Smooth muscle cell of the brain vasculature (primary cell): ENCODE results near the gene SLC26A1.
"Not testable (repeated sequence)": the region's sequence is repeated elsewhere in the genome, so short reads cannot be mapped to it uniquely, and the experiment has no call there.

Source experiments
- DNase-seq: peaks from one replicate; pipeline ENCODE4 v3.0.0-alpha.2; 2012; ENCODE audit warnings: low read depth, low spot score

SLC26A1 gene

DNA sequence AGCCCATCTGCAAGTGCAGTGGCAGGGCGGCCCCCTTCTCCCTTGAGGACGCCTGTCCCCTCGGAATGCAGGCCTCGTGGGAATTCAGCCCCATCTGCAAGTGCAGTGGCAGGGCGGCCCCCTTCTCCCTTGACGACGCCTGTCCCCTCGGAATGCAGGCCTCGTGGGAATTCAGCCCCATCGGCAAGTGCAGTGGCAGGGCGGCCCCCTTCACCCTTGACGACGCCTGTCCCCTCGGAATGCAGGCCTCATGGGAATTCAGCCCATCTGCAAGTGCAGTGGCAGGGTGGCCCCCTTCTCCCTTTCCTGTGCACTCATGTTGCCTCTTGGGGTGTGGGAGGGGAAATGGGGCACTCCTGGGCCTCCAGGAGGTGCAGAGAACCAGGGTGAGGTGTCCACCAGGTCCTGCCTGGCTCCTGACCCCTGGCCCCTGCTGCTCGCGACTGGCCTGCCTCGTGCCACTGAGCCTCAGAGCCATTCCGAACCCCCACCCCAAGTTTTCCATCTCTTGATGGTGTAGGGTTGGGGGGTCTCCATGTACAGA is 6.8 kb upstream of the SLC26A1 start:
- no peak for DNase-seq

DNA sequence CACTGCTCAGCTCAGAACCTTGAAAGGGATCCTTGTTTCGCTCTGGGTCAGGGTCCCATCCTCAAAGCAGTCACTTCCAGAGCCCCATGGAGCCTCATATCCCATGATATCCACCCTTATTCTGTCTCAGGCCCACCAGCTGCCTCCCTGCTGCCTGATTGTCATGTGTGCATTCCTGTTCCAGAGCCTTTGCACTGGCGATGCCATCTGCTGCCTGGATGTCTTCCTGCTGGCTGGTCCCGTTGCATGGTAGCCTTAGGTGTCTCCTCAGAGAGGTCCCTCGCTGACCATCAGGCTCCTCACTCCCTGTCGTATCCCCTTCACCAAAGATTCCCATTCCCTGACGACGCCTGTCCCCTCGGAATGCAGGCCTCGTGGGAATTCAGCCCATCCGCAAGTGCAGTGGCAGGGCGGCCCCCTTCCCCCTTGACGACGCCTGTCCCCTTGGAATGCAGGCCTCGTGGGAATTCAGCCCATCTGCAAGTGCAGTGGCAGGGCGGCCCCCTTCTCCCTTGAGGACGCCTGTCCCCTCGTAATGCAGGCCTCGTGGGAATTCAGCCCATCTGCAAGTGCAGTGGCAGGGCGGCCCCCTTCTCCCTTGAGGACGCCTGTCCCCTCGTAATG is 6.1 kb upstream of the SLC26A1 start:
- not testable (repeated sequence) for DNase-seq

DNA sequence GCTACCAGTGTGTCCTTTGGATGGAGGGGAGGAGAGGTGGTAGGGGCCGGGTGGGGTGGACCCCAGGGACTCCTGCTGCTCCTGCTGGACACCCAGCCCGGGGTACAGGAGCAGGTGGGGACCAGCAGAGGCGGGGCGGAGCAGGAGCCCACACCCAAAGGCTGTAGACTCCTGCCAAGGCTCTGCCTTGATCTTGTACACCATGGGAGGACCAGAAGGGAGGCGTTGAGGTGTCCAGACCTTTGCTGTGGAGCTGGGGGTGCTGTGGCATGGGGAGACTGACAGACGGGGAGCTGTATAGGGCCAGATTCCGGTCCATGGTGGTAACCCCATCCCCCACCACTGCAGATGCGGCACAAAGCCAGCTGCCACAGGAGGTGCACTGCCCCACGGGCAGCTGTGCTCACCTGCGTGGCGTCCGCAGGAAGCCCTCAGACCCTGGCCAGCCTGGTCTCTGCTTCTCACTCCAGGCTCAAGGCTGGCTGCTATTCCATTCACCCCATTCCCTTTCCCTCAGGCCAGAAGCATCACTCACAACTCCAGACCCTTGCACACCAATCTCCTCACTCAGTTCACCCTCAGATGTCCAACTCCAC is 5.0 kb upstream of the SLC26A1 start:
- no peak for DNase-seq

DNA sequence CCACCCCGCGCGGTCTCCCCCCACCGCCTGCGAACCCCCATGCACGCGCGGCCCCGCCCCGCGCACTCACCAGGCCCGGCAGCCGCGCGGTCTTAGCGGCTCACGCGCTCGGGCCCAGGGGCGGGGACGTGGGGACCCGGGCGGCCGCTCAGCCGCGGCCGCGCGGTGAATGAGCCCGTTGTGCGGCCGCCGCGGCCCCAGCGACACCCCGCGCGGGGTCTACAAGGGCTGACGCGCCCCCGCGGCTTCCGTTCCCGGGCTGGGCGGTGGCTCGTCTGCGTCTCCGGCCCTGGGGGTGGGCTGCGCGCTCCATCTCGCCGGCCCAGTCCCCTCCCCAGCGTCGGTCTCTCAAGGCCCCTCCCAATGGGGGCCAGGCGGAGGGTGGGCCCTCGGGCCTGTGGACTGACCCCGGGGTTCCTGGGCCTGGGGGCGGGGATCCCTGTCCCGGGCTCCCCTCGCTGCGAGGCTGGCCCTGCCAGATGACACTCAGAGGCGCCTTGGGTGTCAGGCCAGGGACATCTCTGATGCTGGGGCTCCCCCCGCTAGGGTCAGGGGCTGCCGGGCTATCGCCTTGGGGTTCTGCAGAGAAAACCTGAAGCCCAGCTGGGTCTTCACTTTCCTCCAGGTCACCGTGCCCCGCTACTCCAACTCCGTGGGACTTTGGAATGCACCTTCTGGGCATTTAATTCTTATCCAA is 4.3 kb upstream of the SLC26A1 start:
- DNase-seq, result no peak

GRCh38 chr4:996997-997374 is 3.8 kb upstream of the SLC26A1 start:
- no peak for DNase-seq

DNA sequence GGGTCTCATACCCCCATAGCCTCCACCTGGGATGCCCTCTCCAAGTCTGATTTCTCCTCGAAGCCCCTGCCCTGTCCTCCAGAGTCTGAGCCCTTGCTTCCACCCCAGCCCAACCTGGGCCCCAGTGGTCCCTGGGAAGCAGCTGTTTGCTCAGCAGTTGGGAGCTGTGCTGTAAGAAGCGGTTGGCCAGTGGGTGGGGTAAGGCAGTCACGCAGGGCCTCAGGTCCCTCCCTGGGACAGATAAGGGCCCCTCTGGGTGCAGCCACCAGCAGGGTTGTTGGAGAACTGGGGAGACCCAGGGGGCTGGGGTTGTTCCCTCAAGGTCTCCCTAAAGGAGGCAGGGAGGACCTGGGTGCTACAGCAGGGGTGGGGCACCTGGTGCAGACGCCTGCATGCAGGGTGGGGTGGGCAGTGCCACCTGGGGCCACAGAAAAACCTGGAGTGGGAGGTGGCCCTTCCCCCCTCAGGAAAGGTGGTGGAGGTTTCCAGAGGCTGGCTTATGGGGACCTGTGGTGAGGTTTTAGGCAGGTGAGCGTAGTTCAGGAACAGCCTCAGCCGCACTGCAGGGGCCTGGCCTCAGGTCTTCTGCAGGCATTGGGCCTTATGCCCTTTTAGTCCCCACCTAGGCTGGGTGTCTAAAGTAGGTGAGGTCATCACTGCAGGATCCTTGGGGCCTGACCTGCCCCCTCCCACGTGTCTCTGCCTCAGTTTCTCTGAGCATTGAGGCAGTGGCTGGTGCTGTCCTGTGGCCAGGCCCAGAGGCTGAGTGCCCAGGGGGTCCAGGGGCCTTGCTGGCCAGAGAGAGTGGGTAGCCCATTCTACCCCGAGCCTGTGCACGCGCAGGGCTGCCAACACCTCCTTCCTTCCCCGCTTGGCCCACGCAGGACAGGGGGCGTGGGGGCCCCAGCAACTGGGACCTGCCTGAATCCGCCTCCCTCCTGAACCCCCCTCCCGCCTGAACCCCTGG is 3.1 kb upstream of the SLC26A1 start:
- DNase-seq, result no peak

- DNase-seq, result no peak
Observed at GRCh38 chr4:995311-996026, 2.3 kb upstream of the SLC26A1 start.

- no peak for DNase-seq
Observed at GRCh38 chr4:992297-993110, 700 bp downstream of the SLC26A1 start.

GRCh38 chr4:991451-992296 is 1.5 kb downstream of the SLC26A1 start:
- DNase-seq, result no peak

DNA sequence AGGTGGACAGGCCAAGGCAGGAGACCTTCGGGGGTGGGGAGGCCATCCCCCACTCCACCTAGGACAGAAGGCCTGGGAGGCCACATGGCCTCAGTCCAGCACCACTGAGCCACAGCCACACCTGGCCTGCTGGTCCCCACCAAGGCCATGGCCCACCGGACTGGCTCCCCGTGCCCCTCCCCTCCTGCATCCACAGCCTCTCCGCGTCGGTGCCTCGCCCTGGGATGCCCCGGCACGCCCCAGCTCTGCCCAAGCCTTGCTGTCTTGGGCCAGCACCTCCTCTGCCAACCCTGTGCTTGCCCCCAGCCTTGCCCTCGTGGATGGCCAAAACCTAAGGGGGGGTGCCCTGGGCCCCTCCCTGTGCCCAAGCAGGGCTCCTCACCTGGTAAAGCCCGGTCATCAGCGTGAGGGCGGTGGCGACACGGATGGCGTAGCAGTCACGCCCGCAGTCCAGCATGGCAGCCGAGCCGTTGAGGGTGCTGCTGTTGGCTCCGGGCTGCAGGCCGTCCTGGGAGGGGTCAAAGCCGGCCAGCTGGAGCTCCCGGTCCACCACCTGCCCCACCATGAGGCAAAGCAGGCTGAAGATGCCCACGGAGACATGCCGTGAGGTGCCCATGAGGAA is 2.3 kb downstream of the SLC26A1 start:
- DNase-seq, result no peak

DNA sequence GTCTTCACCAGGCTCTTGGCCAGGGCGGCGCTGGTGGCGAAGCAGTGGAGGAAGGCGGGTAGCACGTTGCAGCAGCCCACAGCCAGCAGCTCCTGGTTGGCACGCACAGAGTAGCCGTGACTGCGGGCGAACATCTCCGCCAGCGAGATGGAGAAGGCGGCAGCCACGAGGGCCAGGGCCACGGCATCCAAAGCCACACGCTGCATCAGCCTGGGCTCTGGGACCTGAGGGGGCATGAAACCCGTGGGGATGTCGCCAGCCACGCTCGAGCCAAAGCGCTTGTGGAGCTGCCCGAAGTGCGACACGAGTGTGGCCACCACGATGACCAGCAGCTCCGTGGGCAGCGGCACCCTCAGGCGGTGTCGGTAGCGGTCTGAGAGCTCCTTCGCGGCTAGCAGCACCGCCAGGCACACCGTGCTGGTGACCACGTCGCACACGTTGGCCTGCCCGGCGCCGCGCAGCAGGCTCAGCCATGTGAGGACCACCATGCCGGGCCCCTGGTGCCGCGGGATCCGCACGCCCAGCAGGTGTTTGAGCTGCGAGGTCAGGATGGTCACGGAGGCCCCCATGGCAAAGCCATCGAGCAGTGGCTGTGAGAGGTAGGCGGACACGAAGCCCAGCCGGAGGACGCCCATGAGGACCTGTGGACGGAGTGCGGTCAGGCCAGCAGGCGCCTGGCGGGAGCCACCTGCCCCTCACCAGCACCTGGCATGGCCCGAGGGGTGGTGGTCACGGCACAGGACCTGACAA is 3.3 kb downstream of the SLC26A1 start:
- no peak for DNase-seq

DNA sequence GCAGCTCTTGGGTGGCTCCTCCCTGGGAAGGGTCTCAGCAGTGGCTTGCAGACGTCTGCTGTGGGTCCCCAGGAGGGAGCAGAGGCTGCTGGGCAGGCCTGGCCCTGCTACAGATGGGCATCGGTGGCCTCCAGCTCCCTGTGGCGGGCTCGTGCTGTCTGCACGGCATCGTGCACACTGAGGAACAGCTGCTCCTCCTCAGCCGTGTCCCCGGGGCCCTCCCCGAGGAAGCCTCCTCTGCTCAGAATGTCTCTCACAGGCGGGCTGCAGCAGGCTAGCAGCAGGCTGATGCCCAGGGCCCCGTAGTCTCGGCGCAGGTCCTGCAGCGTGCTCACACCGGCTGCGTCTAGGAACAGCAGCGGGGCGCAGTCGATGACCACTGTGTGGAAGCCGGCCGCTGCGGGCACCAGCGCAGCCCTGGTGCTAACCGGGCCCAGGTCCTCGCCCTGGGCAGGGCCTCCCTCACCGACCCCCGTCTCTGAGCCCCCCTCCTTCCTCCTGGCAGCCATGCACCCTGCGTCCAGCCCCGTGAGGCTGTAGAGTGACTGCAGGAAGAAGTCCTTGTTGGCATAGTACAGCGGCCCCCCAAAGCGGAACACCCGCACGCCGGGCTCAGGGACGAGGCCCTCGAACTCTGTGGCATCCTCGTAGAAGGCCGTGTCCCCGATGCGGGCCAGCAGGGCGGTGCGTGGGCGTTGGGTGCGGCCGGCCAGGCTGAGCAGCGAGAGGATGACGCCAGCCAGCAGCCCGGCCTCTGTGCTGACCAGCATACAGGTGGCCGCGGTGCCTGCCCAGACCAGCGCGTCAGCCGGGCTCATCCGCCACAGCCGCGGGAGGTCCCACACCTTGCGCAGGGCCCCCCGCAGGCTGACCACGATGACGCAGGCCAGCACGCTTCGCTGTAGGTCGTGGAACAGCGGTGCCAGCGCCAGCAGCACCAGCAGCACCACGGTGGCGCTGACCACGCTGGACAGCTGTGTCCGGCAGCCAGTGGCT is 4.2 kb downstream of the SLC26A1 start:
- DNase-seq, result no peak

DNA sequence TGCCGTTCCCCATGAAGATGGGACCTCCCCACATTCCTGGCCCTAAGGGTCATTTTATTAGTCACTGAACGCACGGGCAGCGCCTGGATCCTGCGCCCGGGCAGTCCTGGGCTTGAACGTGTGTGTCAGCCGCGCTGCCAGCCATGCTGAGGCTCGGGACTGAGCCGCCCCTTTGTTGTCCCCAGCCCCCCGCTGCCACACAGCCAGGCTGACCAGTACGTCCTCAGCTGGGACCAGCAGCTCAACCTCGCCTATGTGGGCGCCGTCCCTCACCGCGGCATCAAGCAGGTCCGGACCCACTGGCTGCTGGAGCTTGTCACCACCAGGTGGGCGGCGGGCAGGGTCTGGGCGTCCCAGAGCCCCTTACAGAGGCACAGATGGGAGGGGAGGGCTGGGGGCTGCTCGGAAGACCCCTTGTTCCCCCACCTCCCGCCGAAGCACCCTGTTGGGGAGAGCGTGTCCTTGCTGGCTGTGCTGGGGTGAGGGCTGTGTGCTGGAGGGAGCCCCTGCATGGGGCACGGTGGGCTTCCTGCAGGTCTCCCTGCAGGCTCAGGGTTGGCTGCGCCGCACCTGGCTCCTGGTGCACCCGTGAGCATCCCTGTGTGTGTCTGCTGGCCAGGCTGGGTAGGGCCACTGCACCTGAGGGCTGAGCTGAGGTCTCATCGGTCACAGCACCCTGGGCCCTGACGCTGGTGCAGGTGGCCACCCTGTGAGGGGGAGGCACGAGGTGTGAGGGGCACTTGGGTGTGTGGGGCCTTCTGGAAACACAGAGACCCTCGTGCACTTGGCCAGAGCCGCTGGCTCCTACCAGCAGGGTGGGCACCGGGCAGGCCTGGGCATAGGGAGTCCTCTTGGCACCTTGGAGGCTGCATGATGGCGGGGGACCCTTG is 5.3 kb downstream of the SLC26A1 start:
- no peak for DNase-seq

DNA sequence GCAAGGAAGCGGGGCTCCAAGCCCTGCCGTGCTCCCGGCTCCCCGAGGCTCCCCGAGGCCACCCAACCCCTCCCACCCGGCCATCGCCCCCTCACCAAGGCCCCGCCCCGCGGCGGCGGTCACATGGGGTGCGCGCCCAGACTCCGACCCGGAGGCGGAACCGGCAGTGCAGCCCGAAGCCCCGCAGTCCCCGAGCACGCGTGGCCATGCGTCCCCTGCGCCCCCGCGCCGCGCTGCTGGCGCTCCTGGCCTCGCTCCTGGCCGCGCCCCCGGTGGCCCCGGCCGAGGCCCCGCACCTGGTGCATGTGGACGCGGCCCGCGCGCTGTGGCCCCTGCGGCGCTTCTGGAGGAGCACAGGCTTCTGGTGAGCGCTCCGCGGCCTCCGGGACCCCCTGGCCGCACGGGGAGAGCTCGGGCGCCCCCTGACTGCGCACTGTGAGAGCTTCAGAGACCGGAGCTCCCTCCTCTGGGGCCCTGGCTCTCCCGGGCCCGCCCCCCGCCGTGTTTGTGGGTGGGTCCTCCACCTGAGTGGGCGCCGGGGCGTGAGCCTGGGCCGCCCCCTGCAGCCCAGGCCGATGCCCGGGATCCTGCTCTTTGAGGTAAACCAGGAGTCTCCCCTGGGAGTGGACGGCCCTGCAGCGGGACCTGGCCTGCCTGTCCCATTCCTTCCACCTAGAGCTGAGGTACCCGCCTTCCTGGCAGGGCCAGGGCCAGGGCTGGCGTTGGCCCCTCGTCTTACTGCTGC is 6.2 kb downstream of the SLC26A1 start, which contains the start of gene IDUA:
Gene IDUA, plus strand, starts transcription at position 166 of the 745 bp plus-strand sequence. Its CDS starts 41 bp downstream, at position 207.
- DNase-seq, result no peak

- no peak for DNase-seq
Observed at GRCh38 chr4:986428-986878, 6.8 kb downstream of the SLC26A1 start.
